Stimulated activated CD4-positive, alpha-beta T cell treated with anti-CD3 and anti-CD28 coated beads, Interleukin-15, amount 100 ng/mL, for 48 hours (primary cell): Measurements from ENCODE around the gene HTR7.

ENCODE experiments used
- DNase-seq, 2 donors: peaks; one replicate each; pipeline ENCODE4 v3.0.0-alpha.2; 2020; ENCODE audit warnings: low read depth in 2 of 2

HTR7 gene

GRCh38 chr10:90740265-90740664 lies 117.6 kb downstream of the HTR7 start:
- no peak for DNase-seq

- no peak for DNase-seq
Measured at GRCh38 chr10:90738885-90739284, 119.0 kb downstream of the HTR7 start.

- DNase-seq = no peak
Measured at GRCh38 chr10:90734415-90734814, 123.4 kb downstream of the HTR7 start.

GRCh38 chr10:90732581-90732980 lies 125.3 kb downstream of the HTR7 start:
- no peak for DNase-seq

GRCh38 chr10:90723416-90724068 lies 134.3 kb downstream of the HTR7 start:
- no peak for DNase-seq

GRCh38 chr10:90722832-90723231 lies 135.0 kb downstream of the HTR7 start:
- DNase-seq = no peak

- no peak for DNase-seq
Measured at GRCh38 chr10:90718182-90718581, 139.7 kb downstream of the HTR7 start.

GRCh38 chr10:90712529-90712928 lies 145.3 kb downstream of the HTR7 start:
- no peak for DNase-seq

- DNase-seq = no peak
Measured at GRCh38 chr10:90709727-90710126, 148.1 kb downstream of the HTR7 start.

GRCh38 chr10:90707657-90708056 lies 150.2 kb downstream of the HTR7 start:
- DNase-seq = no peak

- no peak for DNase-seq
Measured at GRCh38 chr10:90701428-90701827, 156.4 kb downstream of the HTR7 start.

GRCh38 chr10:90695915-90696676 lies 161.7 kb downstream of the HTR7 start:
- no peak for DNase-seq
